SK-N-SH (cell line): ENCODE results near the gene HTRA2.

Source experiments
- FOSL2 ChIP-seq: IDR thresholded peaks from 2 replicates; pipeline ENCODE4 v1.4.0; 2012; ENCODE audit warnings: low read depth, mild to moderate bottlenecking, moderate library complexity, borderline replicate concordance
- MEF2A ChIP-seq: IDR thresholded peaks from 2 replicates; pipeline ENCODE4 v1.4.0; 2012; ENCODE audit warnings: low read depth, borderline replicate concordance
- MXI1 ChIP-seq: IDR thresholded peaks from 2 replicates; pipeline ENCODE4 v1.6.1; 2012; ENCODE audit warnings: mild to moderate bottlenecking, low read depth, low read length, improper control_type of control experiment
- NFIC ChIP-seq: IDR thresholded peaks from 2 replicates; pipeline ENCODE4 v1.4.0; 2012; ENCODE audit warnings: borderline replicate concordance
- POLR2AphosphoS5 ChIP-seq: IDR thresholded peaks from 2 replicates; pipeline ENCODE4 v1.6.1; 2012; ENCODE audit warnings: low read depth, low read length
- RFX5 ChIP-seq: IDR thresholded peaks from 2 replicates; pipeline ENCODE4 v1.6.1; 2012; ENCODE audit warnings: mild to moderate bottlenecking, improper control_type of control experiment, low read length
- RXRA ChIP-seq: IDR thresholded peaks from 2 replicates; pipeline ENCODE4 v1.4.0; 2012; ENCODE audit warnings: low read depth, mild to moderate bottlenecking, borderline replicate concordance
- TAF1 ChIP-seq: IDR thresholded peaks from 2 replicates; pipeline ENCODE4 v1.6.1; 2012; ENCODE audit warnings: low read depth, mild to moderate bottlenecking, low read length, moderate library complexity, borderline replicate concordance
- TEAD4 ChIP-seq: IDR thresholded peaks from 2 replicates; pipeline ENCODE4 v1.4.0; 2012; ENCODE audit warnings: mild to moderate bottlenecking, borderline replicate concordance; ENCODE audit not compliant: insufficient read depth
- TF ChIP-seq, protein P1 (sequence below): fragments of 150-350 bp; IDR thresholded peaks from 2 replicates; pipeline ENCODE4 v1.6.1; 2017; ENCODE audit warnings: antibody characterized with exemption, low read length, low read depth, borderline replicate concordance
- TF ChIP-seq, protein P2 (sequence below): IDR thresholded peaks from 2 replicates; pipeline ENCODE4 v1.4.0; 2012; ENCODE audit warnings: low read depth
- TF ChIP-seq, protein P3 (sequence below): fragments of 200-600 bp; sonication (generic); IDR thresholded peaks from 2 replicates; pipeline ENCODE4 v1.6.1; 2017; ENCODE audit warnings: antibody characterized with exemption, mild to moderate bottlenecking, moderate library complexity
- TF ChIP-seq, protein P4 (sequence below): IDR thresholded peaks from 2 replicates; pipeline ENCODE4 v1.6.1; 2012; ENCODE audit warnings: mild to moderate bottlenecking, low read depth, low read length, moderate library complexity

DNA sequence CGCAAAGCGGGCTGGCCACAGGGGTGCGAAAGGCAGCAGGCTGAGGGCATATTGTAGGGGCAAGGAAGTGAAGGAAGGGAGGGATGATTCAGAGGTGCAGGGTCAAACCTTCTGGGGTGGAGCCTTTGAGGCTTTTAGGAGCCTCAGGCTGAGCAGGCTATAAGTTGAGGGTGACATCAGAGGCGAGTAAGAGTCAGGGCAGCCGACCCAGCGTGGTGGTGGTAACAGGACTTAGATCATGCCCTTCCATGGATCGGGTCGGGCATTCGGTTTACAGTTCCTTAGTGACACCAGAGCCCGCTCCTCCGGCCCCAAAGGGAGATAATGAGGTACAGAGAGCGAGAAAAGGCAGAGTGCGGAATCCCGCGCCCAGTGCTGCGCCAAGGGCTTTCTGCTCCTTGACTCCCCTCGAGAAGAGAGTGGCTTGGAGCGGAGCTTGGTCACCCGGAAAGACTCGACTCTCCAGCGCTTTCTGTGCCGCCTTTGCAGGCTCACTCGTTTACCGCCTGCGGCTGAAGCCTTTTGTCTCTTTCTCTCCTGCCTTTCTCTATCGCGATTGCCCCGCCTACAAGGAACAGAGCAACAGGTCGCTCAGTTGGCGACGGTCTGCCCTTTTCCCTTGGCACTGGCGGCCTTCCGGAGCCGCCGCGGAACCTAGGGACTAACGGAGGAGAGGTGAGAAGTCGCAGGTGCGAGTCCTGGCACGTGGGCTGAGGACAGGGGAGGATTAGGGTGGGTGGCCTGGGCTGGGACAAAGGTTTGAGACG lies 31.1 kb upstream of the HTRA2 start:
- TF ChIP-seq POLR2AphosphoS5 = no peak
- TF ChIP-seq, protein P1, sequence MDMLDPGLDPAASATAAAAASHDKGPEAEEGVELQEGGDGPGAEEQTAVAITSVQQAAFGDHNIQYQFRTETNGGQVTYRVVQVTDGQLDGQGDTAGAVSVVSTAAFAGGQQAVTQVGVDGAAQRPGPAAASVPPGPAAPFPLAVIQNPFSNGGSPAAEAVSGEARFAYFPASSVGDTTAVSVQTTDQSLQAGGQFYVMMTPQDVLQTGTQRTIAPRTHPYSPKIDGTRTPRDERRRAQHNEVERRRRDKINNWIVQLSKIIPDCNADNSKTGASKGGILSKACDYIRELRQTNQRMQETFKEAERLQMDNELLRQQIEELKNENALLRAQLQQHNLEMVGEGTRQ = no peak
- TF ChIP-seq, protein P2, sequence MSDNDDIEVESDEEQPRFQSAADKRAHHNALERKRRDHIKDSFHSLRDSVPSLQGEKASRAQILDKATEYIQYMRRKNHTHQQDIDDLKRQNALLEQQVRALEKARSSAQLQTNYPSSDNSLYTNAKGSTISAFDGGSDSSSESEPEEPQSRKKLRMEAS = no peak
- TF ChIP-seq, protein P3, sequence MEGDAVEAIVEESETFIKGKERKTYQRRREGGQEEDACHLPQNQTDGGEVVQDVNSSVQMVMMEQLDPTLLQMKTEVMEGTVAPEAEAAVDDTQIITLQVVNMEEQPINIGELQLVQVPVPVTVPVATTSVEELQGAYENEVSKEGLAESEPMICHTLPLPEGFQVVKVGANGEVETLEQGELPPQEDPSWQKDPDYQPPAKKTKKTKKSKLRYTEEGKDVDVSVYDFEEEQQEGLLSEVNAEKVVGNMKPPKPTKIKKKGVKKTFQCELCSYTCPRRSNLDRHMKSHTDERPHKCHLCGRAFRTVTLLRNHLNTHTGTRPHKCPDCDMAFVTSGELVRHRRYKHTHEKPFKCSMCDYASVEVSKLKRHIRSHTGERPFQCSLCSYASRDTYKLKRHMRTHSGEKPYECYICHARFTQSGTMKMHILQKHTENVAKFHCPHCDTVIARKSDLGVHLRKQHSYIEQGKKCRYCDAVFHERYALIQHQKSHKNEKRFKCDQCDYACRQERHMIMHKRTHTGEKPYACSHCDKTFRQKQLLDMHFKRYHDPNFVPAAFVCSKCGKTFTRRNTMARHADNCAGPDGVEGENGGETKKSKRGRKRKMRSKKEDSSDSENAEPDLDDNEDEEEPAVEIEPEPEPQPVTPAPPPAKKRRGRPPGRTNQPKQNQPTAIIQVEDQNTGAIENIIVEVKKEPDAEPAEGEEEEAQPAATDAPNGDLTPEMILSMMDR = no peak
- no peak for TF ChIP-seq TEAD4
- TF ChIP-seq RXRA = no peak
- TF ChIP-seq, protein P4, sequence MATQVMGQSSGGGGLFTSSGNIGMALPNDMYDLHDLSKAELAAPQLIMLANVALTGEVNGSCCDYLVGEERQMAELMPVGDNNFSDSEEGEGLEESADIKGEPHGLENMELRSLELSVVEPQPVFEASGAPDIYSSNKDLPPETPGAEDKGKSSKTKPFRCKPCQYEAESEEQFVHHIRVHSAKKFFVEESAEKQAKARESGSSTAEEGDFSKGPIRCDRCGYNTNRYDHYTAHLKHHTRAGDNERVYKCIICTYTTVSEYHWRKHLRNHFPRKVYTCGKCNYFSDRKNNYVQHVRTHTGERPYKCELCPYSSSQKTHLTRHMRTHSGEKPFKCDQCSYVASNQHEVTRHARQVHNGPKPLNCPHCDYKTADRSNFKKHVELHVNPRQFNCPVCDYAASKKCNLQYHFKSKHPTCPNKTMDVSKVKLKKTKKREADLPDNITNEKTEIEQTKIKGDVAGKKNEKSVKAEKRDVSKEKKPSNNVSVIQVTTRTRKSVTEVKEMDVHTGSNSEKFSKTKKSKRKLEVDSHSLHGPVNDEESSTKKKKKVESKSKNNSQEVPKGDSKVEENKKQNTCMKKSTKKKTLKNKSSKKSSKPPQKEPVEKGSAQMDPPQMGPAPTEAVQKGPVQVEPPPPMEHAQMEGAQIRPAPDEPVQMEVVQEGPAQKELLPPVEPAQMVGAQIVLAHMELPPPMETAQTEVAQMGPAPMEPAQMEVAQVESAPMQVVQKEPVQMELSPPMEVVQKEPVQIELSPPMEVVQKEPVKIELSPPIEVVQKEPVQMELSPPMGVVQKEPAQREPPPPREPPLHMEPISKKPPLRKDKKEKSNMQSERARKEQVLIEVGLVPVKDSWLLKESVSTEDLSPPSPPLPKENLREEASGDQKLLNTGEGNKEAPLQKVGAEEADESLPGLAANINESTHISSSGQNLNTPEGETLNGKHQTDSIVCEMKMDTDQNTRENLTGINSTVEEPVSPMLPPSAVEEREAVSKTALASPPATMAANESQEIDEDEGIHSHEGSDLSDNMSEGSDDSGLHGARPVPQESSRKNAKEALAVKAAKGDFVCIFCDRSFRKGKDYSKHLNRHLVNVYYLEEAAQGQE = no peak
- no peak for TF ChIP-seq FOSL2
- no peak for TF ChIP-seq NFIC
- TF ChIP-seq MXI1 = no peak
- no peak for TF ChIP-seq RFX5
- TF ChIP-seq MEF2A = no peak
- no peak for TF ChIP-seq TAF1
